OCI-LY7 (cell line): ENCODE measurements around the gene NLRP14.

Experiments used
- EZH2phosphoT487 ChIP-seq: fragments of 200-600 bp; sonication (generic); IDR thresholded peaks from 2 replicates; pipeline ENCODE4 v1.6.1; 2018; ENCODE audit warnings: low read depth, borderline replicate concordance, mild to moderate bottlenecking, mixed run types, antibody characterized with exemption, low read length, moderate library complexity, mixed read lengths
- TF ChIP-seq, protein P1 (sequence below): fragments of 200-600 bp; sonication (generic); conservative IDR thresholded peaks from 2 replicates; pipeline ENCODE4 v1.5.1; 2014; ENCODE audit warnings: mild to moderate bottlenecking, antibody characterized with exemption, low read length, moderate library complexity, mixed read lengths

DNA sequence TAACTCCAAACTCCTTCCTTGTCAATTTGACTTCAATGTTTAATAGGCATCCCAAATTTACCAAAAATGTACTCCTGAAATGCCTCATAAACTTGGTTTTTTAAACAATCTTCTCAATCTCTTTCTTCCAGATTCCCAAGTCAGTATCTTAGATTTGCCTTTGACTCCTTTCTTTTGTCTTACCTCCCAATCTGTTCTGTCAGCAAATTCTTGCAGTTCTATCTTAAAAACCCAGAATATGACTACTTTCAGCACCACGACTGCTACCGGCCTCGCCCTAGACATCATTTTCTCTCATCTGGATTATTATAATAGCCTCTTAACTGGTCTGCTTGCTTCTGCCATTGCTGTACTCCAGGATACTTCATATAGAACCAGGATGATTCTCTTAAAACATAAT lies 7.9 kb downstream of the NLRP14 start:
- TF ChIP-seq, protein P1, sequence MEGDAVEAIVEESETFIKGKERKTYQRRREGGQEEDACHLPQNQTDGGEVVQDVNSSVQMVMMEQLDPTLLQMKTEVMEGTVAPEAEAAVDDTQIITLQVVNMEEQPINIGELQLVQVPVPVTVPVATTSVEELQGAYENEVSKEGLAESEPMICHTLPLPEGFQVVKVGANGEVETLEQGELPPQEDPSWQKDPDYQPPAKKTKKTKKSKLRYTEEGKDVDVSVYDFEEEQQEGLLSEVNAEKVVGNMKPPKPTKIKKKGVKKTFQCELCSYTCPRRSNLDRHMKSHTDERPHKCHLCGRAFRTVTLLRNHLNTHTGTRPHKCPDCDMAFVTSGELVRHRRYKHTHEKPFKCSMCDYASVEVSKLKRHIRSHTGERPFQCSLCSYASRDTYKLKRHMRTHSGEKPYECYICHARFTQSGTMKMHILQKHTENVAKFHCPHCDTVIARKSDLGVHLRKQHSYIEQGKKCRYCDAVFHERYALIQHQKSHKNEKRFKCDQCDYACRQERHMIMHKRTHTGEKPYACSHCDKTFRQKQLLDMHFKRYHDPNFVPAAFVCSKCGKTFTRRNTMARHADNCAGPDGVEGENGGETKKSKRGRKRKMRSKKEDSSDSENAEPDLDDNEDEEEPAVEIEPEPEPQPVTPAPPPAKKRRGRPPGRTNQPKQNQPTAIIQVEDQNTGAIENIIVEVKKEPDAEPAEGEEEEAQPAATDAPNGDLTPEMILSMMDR = no peak
- no peak for TF ChIP-seq EZH2phosphoT487
